GM15510 (cell line): ENCODE measurements around the gene S100P.

Experiments
- POLR2A ChIP-seq: IDR thresholded peaks from 3 replicates; pipeline ENCODE4 v1.6.1; 2011; ENCODE audit warnings: borderline replicate concordance; ENCODE audit not compliant: insufficient read length; ENCODE audit errors: extremely low read depth

S100P gene

DNA sequence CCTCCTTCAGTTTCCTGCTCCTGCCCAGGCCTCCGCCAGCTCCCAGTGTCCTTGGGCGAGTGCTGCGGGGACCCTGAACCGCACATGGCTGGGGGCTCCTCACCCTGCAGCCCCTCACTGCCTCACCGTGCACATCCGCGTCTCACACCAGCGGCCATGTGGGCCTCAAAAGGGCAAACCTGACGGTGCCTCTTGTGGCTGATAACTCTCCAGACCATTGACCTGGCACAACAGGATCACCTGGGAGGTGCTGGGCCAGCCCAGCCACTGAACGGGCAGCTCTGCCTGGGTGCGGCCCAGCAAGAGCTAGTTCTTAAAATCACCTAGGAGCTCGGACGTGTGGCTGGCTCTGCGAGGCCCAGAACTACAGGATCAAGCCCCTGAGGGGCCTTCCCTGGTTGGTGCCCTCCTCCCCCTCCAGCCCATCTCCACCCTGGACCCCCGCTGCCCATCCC is 4.1 kb upstream of the S100P start:
- TF ChIP-seq POLR2A, result no peak

DNA sequence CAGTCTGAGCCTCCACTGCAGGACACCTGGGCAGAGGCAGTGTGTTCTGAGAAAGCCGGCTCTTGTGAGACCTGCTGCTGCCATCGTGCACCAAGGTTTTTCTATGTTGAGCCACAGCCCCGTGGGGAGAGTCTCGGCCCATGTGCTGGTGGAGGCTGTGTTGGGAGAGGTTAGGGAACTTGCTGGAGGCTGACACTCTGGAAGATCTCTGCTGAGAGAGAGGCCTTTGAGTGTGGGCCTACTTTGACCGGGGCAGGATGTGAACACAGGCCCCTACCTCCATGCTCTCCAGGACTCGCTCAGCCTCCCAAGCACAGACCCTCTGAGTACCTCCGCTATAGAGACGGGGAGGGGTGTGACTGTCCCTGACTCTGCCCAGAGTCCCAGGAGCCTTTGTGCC is 1.3 kb upstream of the S100P start:
- no peak for TF ChIP-seq POLR2A

DNA sequence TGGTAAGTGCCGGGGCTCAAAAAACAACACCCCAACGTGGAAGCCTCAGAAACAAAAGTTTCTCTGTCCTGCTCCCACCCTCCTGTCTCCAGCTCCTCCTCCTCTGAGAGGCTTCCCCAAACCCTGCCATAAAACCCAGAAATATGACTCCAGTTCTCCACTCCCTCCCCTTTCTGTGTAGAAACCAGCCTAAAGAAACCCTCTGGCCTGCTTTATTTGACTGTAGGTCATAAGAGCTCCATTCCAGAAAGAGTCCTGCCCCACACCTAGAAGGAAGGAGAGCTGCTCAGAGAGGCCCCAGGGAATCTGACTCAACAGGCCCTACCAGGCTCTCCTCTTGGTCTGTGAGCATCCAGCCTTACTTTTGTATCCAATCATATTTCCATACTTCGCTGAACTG is 872 bp upstream of the S100P start:
- TF ChIP-seq POLR2A, result no peak

DNA sequence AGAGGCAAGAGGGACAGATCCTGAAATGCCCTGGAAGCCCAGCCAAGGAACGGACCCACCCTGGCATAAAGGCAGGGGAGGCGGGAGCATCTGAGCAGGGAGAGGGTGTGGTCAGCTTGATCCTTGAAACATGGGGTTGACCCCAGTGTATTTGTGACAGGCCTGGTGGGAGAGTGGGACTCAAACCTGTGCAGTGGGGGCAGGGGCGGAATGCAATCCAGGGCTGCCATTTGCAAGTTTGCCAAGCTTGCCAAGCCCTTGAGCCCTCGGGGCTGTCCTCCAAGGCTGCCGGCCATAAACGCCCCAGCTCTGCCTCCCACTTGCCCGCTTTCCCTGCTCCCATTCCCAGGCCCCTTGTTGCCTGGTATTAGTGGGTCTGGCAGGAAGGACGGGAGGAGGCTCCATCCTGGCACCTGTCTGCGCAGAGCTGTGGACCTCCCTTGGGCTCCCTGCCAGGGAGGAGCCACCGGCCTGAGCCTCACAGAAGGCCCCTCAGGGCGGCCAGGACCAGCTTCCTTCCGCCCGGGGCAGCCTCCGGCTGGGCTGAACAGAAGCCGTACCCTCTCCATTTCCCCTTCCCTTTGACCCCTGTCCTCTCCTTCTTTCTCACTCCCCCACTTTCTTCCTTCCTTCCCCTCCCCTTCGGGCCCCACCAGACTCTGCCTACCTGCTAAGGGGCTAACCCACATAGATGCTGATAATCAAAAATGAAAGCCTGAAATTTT is 661 bp downstream of the S100P start:
- TF ChIP-seq POLR2A, result no peak

DNA sequence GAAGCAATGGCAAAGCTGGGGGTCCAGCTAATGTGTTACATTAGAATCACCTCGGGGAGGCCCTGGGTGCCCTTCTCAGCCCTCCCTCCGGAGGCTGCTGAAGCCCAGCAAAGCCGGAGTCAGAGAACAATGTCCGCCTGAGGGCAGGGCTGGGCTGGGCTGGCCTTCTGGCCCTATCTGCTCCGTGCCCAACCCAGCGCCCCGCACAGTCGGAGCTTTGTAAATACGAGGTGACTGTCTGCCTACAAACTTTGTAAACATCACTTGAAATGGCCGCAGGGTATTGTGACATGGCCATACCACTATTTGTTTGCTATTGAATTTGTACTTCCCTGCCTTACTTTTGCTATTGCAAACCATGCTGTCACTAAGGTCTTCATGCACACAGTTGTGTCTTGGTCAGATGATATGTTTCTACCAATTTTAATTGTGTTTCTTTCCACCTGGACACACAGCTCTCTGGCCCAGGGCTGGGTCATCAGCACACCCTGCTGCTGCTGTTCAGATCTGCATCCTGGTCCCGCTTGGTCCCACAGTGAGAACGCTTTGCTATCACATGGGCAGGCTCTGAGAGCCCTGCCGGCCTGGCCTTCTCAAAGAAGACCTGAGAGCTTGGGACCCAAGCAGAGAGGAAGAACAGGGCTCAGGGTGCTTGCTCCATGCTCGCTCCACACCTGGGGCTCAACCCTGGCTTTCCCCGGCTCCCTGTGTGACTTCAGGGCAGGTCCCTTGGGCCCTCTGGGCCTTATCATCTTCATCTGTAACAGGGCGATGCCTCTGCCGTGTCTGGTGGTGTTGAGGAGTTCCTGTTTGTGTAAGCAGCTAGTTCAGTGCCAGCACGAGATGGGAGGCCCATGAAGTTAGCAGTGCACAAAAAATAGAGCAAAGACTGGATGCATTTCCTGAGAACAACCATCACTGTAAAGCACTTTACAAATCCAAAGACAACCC is 2.3 kb downstream of the S100P start:
- TF ChIP-seq POLR2A, result no peak

DNA sequence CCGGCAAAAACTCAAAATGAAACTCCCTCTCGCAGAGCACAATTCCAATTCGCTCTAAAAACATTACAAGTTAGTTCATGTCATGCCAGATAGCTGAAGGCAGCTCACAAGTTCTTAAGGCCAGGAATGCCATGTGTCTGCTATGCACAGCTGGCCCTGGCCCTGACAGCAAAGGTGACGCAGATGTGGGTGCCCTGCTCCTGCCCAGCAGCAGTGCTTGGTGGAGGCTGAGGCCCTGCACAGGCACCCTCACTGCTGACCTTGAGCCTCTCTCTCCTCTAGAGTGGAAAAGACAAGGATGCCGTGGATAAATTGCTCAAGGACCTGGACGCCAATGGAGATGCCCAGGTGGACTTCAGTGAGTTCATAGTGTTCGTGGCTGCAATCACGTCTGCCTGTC is 2.9 kb downstream of the S100P start:
- no peak for TF ChIP-seq POLR2A

DNA sequence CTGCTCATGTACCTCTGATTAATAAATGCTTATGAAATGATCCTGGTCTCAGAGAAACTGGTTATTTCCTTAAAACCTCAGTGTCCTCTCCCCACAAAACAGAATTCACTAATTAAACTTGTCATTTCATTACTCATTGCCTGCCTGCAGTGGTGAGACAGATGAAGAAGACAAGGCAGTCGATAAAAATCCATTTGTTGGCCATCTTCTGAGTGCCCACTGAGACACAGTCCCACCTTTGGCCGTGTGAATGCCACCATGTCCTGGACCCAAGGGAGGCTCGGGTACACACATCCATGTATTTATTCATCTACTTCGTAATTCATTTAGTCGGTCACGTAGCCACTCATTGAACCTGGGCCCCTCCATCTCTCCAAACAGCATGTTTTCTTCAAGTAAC is 3.5 kb downstream of the S100P start:
- no peak for TF ChIP-seq POLR2A

DNA sequence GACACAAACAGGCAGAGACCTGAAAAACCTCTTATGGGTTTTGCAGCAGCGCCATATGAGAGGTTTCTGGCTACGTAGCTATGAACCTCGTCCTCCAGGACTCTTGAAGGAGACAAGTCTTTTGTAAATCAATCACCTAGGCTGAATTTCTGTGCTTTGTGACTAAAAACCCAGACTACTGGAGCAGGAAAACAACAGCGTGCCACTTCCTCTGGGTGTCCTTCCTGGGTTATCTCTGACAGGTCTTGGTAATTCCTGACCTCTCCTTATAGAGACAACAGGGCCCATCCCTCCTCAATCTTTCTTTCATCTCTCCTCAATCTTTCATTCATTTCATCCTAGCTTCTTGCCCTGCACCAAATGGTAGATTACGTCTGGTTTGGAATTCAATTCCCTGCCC is 5.7 kb downstream of the S100P start:
- no peak for TF ChIP-seq POLR2A

DNA sequence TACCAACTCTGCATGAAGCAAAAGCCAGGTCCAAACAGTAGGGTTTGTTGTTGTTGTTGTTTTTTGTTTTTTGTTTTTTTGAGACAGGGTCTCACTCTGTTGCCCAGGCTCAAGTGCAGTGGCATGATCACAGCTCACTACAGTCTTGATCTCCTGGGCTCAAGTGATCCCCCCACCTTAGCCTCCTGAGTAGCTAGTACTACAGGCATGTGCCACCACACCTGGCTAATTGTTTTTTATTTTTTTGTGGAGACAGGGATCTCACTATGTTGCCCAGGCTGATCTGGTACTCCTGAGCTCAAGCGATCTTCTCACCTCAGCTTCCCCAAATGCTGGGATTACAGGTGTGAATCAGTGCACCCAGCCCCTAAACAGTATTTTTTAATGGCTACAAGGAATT is 6.2 kb downstream of the S100P start:
- TF ChIP-seq POLR2A, result no peak

DNA sequence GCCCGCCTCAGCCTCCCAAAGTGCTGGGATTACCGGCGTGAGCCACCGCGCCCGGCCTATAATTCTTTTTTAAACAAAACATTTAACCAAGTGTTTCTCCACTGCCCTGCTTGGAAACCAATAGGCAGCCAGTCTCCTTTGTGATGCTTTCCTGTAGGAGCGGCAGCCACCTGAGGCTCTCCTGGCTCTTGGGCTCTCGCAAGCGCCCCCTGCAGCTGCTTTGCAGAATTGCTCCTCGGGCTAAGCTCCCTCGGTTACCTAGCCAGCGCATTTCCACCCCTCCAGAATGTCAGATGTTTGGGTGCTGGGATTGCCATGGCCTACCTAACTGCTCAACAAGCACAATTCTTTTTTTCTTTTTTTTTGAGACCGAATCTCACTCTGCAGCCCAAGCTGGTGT is 7.7 kb downstream of the S100P start:
- TF ChIP-seq POLR2A, result no peak

DNA sequence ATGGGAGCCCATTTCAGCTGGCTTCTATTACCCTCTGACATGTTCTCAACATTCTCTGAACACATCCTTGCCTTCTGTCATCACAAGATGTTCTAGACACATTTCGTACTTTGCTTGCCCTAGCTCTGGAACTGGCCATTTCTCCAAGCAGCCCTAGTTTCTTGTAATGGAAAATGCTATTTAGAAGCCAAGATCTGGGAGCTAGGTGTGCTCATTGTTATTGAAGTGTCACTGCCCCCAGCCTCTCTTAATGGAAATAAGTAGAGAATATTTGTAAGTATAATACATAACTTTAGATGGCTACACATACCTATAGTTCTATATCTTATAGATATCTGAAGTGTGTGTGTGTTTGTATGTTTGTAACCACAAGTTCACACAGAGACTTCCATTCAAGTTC is 9.1 kb downstream of the S100P start:
- no peak for TF ChIP-seq POLR2A

DNA sequence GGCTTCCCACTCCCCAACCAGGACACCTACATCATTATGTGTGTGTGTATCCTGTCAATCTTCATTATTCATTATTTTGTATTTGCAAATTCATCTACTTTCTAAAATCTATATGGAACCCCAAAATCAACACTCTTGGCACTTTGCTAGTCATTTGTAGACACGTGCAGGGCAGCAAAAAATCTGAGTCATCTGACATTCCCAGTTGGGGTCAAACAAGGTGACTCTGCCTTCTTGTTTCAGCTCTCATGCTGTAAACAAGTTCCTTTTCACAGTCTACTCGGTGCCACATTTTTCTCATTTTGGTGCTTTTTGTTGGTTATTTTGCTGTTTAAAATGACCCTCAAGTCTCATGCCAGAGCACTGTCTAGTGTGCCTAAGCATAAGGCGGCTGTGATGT is 10.1 kb downstream of the S100P start:
- TF ChIP-seq POLR2A, result no peak

DNA sequence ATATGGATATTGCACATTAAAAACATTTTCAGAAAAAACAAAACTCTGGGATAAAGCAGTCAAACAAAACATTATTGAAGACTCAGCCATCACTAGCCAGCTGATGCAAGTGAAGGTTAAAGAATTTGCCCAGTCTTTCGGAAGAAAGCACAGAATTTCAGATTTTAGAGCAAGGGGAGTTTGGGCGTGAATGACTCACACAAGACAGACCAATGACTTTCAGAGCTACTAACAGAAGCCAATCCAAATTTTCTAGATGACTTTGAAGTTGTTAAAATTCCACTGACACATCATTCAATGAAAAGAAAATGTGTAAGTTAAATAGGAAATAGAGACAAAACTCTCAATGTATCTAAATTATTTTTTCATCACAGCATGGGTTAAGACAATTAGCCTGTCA is 12.0 kb downstream of the S100P start:
- TF ChIP-seq POLR2A, result no peak

DNA sequence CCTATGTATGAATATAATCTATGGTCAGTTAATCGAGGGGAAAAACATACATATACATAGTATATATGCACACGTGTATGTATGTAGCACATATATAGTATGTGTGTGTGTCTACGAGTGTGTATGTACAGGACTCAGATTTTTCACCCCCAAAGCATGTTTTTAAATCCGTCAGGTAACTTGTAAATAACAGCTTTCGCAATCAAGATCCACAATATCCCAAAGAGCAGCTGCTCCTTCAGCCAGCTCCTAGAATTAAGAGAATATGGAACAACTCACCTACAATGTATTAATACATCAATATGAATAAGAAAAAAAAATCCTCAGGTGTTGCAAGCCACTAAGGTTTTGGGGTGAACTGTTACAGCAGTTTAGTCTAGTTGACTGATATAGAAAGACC is 12.5 kb downstream of the S100P start:
- TF ChIP-seq POLR2A, result no peak

DNA sequence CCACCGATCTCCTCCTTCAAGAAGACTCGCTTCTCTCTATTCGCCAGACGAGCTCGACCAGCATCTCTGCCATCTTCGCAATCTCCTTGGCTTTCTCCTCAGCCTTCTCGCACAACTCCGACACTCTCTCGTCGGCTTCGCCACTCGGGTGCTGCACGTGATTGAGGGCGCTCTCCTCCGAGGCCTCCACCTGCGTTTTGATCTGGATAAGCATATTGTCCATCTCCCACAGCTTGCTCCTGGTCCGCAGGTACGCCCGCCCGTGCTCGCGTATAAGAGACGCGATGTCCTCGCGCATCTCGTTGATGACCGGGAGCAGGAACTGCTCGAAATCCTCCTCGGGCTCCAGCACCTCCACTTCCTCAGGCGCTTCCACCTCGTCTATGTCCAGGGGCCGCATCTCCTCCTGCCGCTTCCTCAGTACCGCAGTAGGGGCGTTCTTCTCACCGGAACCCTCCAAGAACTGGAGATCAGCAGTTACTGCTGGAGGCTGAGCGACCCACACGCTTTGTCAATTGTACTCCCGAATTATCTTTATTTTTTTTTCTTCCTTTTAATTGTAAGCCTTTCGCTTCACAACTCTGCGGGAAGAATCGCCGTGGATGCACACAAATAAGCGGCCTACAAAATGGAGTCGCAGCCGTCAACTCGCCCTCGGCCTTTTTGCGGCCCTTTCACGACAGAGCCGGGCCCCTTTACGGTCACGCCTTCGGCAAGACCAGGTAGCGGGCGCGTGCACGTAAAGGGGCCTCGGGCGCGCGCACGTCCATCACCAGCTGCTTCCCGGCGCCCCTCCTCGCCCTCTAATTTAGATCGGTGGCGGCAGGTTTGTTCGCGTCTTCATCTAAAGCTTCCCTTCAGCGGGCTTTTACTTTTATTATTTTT is 15.8 kb downstream of the S100P start, which contains the start of gene MRFAP1L1:
TSS of gene MRFAP1L1 (minus strand) at position 636 of the 885 bp plus-strand sequence. CDS start at position 400, 236 bp downstream.
- TF ChIP-seq POLR2A, result peak; percentile 76
